Activated B cell treated with CpG ODN at 0.5 μM for 24 hours (primary cell): Measurements from ENCODE around the gene RAPGEF2. TPM values are rescaled to one million over a fixed set of nuclear protein-coding genes. Genes with fewer than 3 reads are reported as not detected.

Experiments
- ATAC-seq: fragments of 200-7000 bp; cut with Tn5 transposase; one replicate; pipeline ENCODE4 v1.10.0; 2021; ENCODE audit warnings: low read depth, mild to moderate bottlenecking, moderate library complexity
- CTCF ChIA-PET: fragments of 350-600 bp; sonication (Branson Sonifier 250); formaldehyde crosslinking; loops from one replicate; lab custom pipeline; 2021; ENCODE audit warnings: antibody characterized with exemption; lab: Charles Lee
- POLR2A ChIA-PET: fragments of 350-600 bp; sonication (Branson Sonifier 250); formaldehyde crosslinking; loops from one replicate; lab custom pipeline; 2021; ENCODE audit warnings: antibody characterized with exemption; lab: Charles Lee
- DNase-seq: peaks from one replicate; pipeline ENCODE4 v3.0.0; 2022
- H3K27ac Mint-ChIP-seq: one replicate; pipeline ENCODE4 v1.8.0; 2020; ENCODE audit warnings: mixed read lengths
- H3K27me3 Mint-ChIP-seq: one replicate; pipeline ENCODE4 v1.8.0; 2021; ENCODE audit warnings: mixed read lengths
- H3K36me3 Mint-ChIP-seq: one replicate; pipeline ENCODE4 v1.8.0; 2021; ENCODE audit warnings: low read depth, mixed read lengths
- H3K4me1 Mint-ChIP-seq: one replicate; pipeline ENCODE4 v1.8.0; 2021; ENCODE audit warnings: mixed read lengths
- H3K4me3 Mint-ChIP-seq: one replicate; pipeline ENCODE4 v1.8.0; 2020; ENCODE audit warnings: mild to moderate bottlenecking, mixed read lengths
- H3K9me3 Mint-ChIP-seq: one replicate; pipeline ENCODE4 v1.8.0; 2020; ENCODE audit warnings: mixed read lengths
- intact Hi-C: fragments of 100-400 bp; cut with micrococcal nuclease; formaldehyde crosslinking; loops from one replicate; pipeline ENCODE4 v1.15.1; 2024
- total RNA-seq: library from RNA; stranded (reverse); gene quantifications from 2 replicates; pipeline ENCODE4 v1.2.3, GENCODE V29; 2022
- TF ChIP-seq, protein P1 (sequence below): fragments of 200-600 bp; IDR thresholded peaks from one replicate; pipeline ENCODE4 v1.8.0; 2022; ENCODE audit warnings: antibody characterized with exemption, mild to moderate bottlenecking

Gene RAPGEF2
- total RNA-seq, 1 donor from 2014 or later: 22.9 TPM

DNA sequence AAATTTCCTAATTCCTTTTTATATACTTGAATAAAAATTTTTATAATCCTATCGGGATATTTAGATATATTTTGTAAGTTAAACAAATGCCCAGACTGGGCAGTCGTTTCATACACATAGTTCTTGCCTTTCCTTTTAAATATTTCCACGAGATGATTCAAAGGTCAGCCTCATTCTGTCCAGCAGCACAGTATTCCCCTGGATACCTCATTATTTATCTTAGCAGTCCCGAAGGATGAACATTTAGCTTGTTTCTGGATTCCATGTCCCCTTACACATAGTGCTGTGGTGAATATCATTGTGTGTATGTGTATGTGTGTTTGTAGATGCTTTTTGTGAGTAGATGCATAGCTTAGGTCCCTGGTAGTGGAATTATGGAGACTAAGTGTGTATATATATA, 38.3 kb downstream of the RAPGEF2 start:
- Mint-ChIP-seq H3K36me3 (no peaks in the 10 kb centered on the region), H3K4me3 (no peak overlapping the region), H3K9me3 (no peaks in the 10 kb centered on the region), H3K27me3 (no peaks in the 10 kb centered on the region), H3K27ac (no peak overlapping the region), H3K4me1 (peaks cover 13% of the 10 kb centered on the region)
- ATAC-seq (no peak), DNase-seq (no peak)
- CTCF ChIA-PET: no interaction called here
- intact Hi-C loops: no loop called here
- POLR2A ChIA-PET: no interaction called here
- TF ChIP-seq, protein P1, sequence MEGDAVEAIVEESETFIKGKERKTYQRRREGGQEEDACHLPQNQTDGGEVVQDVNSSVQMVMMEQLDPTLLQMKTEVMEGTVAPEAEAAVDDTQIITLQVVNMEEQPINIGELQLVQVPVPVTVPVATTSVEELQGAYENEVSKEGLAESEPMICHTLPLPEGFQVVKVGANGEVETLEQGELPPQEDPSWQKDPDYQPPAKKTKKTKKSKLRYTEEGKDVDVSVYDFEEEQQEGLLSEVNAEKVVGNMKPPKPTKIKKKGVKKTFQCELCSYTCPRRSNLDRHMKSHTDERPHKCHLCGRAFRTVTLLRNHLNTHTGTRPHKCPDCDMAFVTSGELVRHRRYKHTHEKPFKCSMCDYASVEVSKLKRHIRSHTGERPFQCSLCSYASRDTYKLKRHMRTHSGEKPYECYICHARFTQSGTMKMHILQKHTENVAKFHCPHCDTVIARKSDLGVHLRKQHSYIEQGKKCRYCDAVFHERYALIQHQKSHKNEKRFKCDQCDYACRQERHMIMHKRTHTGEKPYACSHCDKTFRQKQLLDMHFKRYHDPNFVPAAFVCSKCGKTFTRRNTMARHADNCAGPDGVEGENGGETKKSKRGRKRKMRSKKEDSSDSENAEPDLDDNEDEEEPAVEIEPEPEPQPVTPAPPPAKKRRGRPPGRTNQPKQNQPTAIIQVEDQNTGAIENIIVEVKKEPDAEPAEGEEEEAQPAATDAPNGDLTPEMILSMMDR: no peak

DNA sequence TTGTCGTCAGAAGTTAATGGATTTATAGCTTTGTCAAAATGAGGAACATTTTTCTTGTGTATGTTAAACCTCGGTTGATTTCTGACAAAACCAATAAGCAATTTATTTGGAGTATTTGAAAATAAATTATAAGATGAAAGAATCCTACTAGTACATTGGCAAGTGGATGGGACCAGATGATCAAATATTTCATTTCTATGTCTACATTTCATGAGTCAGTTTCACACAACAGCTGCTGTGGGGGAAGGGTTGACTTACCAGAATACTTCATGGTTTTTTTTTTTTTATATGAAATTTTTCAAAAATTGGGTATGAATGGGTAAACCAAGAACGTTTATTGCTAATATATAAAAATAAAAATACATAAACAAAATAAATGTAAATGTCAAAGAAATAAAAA, 39.4 kb downstream of the RAPGEF2 start:
- TF ChIP-seq, protein P1: no peak
- intact Hi-C loops: loop anchor here (2.0 kb wide), 1 partner anchor 17 kb away; no protein-coding TSS in a partner anchor
- H3K27me3 Mint-ChIP-seq: no peaks in the 10 kb centered on the region
- POLR2A ChIA-PET: no interaction called here
- DNase-seq (no peak), ATAC-seq (no peak)
- H3K27ac Mint-ChIP-seq: no peak overlapping the region
- CTCF ChIA-PET: no interaction called here
- no peaks in the 10 kb centered on the region for H3K9me3 Mint-ChIP-seq
- peaks cover 9% of the 10 kb centered on the region for H3K4me1 Mint-ChIP-seq
- no peak overlapping the region for H3K4me3 Mint-ChIP-seq
- no peaks in the 10 kb centered on the region for H3K36me3 Mint-ChIP-seq

DNA sequence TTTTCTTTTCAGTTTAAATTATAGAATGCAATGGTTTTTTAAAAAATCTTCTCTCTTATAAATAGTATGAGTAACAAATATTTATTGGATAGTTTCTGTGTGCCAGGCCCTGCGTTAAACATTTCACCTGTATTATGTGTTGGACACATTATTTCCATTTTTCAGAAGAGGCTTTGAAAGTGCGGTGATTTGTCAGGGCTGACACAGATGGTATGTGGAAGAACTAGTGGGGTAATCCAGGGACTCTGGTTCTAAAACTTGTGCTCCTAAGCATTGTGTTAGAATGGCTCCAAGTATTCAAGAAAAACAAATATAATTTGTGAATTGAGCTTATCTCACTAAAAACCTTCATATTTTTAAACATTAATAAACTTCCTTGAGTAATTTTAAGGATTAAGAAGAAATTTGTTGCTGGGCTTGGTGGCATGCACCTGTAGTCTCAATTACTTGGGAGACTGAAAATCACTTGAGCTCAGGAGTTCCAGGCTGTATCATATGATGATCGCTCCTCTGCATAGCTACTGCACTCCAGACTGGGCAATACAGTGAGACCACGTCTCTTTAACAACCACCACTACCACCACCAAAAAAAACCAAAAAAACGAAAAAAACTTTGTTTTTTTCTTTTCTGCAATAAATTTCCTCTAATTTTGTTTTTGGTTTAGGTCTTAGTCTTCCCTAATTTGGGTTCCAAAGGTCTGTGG, 40.0 kb downstream of the RAPGEF2 start:
- Mint-ChIP-seq H3K27ac (no peak overlapping the region), H3K4me3 (no peak overlapping the region), H3K36me3 (no peaks in the 10 kb centered on the region), H3K4me1 (peaks cover 9% of the 10 kb centered on the region), H3K27me3 (no peaks in the 10 kb centered on the region), H3K9me3 (no peaks in the 10 kb centered on the region)
- intact Hi-C loops: loop anchor here (2.0 kb wide), 1 partner anchor 16 kb away; no protein-coding TSS in a partner anchor
- ChIA-PET CTCF (no interaction called here), POLR2A (no interaction called here)
- no peak for ATAC-seq
- TF ChIP-seq, protein P1: no peak
- no peak for DNase-seq

DNA sequence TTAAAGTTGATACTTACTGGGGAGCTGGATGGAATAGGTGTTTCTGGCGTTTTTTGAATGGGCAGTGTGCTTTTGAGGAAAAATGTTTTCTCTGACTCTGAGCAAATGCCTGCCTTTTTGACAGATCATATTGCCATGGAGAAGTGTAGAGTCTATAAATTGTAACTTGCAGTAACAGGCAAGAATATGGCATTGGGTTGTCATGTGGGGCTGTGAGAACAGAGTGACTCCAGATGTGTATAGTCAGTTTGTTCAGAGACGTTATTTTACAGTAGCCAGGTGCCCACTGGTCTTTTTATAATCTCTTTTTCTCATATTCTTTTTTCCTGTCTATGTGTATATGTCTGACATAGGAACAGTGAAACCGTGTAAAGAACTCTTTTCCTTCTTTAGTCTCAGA, 40.8 kb downstream of the RAPGEF2 start:
- ATAC-seq: no peak
- H3K36me3 Mint-ChIP-seq: no peaks in the 10 kb centered on the region
- H3K27me3 Mint-ChIP-seq: no peaks in the 10 kb centered on the region
- intact Hi-C loops: loop anchor here (2.0 kb wide), 1 partner anchor 15 kb away; no protein-coding TSS in a partner anchor
- no peak for DNase-seq
- no peaks in the 10 kb centered on the region for H3K9me3 Mint-ChIP-seq
- peaks cover 9% of the 10 kb centered on the region for H3K4me1 Mint-ChIP-seq
- TF ChIP-seq, protein P1: no peak
- POLR2A ChIA-PET: no interaction called here
- CTCF ChIA-PET: no interaction called here
- H3K4me3 Mint-ChIP-seq: no peak overlapping the region
- H3K27ac Mint-ChIP-seq: no peak overlapping the region

DNA sequence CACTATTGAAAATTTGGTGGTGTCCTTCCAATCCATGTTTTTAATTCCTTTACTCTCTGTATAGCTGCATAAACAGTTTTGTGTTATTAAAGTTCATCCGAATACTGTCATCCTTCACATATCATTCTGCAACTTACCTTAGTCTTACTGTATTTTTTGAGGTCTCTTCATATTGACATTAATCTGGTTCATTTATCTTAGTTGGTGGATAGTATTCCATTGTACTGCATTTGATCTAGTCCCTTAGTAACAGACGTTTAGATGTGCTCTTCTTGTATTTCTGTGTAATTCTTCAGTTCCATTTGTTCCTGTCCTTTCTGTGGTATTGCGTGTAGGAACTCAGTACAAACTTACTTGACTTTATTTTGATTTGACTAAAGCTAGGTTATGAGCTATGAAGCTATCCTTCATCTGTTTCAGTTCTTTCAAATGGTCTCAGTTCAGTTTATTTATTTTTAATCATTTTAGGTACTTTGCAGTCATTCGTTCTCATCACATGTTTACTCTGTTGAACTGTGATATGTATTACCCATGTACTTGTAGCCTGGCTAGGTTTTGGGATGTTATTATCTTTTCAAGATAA, 41.3 kb downstream of the RAPGEF2 start:
- no peaks in the 10 kb centered on the region for H3K27me3 Mint-ChIP-seq
- no peak overlapping the region for H3K27ac Mint-ChIP-seq
- POLR2A ChIA-PET: no interaction called here
- DNase-seq (no peak), ATAC-seq (no peak)
- intact Hi-C loops: no loop called here
- H3K4me3 Mint-ChIP-seq: no peak overlapping the region
- H3K36me3 Mint-ChIP-seq: no peaks in the 10 kb centered on the region
- peaks cover 9% of the 10 kb centered on the region for H3K4me1 Mint-ChIP-seq
- CTCF ChIA-PET: no interaction called here
- H3K9me3 Mint-ChIP-seq: no peaks in the 10 kb centered on the region
- TF ChIP-seq, protein P1: no peak
